GM11168 (cell line): Measurements from ENCODE around the gene GOLGA6L26.
"Not testable (repeated sequence)": the region's sequence is repeated elsewhere in the genome, so short reads cannot be mapped to it uniquely, and the experiment has no call there.

Experiments used
- in situ Hi-C: fragments of 300-500 bp; cut with MboI; formaldehyde crosslinking; loops from one replicate; pipeline ENCODE4 v1.12.0; 2022; ENCODE audit warnings: low sequenced_read_pairs; ENCODE audit not compliant: unreplicated experiment

Gene GOLGA6L26, protein sequence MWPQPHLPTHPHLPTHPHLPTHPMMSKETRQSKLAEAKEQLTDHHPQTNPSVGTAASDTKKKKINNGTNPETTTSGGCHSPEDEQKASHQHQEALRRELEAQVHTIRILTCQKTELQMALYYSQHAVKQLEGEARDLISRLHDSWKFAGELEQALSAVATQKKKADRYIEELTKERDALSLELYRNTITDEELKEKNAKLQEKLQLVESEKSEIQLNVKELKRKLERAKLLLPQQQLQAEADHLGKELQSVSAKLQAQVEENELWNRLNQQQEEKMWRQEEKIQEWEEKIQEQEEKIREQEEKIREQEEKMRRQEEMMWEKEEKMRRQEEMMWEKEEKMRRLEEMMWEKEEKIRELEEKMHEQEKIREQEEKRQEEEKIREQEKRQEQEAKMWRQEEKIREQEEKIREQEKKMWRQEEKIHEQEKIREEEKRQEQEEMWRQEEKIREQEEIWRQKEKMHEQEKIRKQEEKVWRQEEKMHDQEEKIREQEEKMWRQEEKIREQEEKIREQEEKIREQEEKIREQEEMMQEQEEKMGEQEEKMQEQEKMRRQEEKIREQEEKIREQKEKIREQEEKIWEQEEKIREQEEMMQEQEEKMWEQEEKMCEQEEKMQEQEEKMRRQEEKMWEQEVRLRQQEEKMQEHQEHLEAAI

DNA sequence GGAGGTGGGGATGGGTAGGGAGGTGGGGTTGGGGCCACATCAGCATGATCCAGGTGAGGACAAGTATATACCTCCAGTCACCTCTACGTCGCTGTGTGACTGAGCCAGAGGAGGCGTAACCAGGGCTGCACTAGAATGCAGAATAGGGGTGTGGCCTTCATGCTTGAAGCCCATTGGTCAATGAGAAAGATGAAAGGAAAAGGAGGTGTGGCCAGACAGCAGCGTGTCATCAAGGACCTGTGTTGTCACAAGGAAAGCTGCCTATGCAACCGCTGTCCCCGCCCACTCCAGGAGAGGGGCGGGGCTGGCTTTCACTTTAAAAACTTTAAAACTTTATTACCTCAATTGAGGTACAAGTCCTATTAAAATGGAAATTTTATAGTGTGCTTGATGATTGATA, at the start of gene GOLGA6L26:
TSS of gene GOLGA6L26 (minus strand) at position 101 of the 400 bp plus-strand sequence. CDS start at position 40, 61 bp downstream.
- in situ Hi-C loops, result loop anchor here (25.0 kb wide), 1 partner anchor 222 kb away; no protein-coding TSS in a partner anchor

GRCh38 chr15:23381192-23381591, 47.2 kb upstream of the GOLGA6L26 start:
- in situ Hi-C loops, result not testable (repeated sequence)

DNA sequence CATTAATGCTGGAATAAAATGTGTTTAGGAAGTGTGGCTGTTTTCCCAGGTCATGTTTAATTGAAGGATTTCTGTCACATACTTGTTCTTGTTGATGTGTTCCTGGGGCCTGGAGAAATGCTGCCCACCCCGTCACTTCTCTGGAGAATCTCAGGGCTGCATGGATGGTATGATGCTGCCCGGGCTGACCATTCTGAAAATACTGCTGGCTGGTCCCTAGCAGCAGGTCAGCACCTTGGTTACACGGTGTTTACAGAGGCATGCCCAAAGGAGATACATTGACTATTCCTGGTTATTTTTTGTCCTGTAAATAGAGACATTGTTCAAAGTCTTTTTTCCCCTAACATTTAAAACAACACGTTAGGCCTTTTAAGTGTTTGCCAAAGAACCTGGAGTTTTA, 46.7 kb upstream of the GOLGA6L26 start:
- in situ Hi-C loops, result not testable (repeated sequence)

- in situ Hi-C loops, result not testable (repeated sequence)
These were observed 45.0 kb upstream of the GOLGA6L26 start for GRCh38 chr15:23378946-23379345.

- in situ Hi-C loops, result not testable (repeated sequence)
These were observed 40.2 kb upstream of the GOLGA6L26 start for GRCh38 chr15:23374226-23374625.

DNA sequence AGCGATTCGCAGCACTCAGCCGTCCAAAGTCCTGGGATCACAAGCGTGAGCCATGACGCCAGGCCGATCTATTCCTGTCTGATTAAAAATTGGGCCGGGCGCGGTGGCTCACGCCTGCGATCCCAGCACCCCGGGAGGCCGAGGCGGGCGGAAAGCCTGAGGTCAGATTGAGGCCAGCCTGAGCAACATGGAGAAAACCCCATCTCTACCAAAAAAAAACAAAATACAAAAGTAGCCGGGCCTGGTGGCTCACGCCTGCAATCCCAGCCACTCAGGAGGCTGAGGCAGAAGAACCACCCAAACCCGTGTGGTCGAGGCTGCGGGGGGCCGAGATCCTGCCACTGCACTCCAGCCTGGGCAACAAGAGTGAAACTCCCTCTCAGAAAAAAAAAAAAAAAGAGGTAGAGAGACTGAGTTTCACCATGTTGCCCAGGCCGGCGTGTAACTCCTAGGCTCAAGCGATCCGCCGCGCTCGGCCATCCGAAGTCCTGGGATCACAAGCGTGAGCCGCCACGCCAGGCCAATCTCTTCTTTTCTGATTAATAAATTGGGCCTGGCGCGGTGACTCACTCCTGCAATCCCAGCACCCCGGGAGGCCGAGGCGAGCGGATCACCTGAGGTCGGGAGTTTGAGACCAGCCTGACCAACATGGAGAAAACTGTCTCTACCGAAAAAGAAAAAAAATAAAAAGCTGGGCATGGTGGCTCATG, 39.0 kb upstream of the GOLGA6L26 start:
- in situ Hi-C loops, result not testable (repeated sequence)

- in situ Hi-C loops, result no loop called here
These were observed 38.3 kb upstream of the GOLGA6L26 start for GRCh38 chr15:23372284-23372683.

- in situ Hi-C loops, result not testable (repeated sequence)
These were observed 37.9 kb upstream of the GOLGA6L26 start for GRCh38 chr15:23371868-23372267.

DNA sequence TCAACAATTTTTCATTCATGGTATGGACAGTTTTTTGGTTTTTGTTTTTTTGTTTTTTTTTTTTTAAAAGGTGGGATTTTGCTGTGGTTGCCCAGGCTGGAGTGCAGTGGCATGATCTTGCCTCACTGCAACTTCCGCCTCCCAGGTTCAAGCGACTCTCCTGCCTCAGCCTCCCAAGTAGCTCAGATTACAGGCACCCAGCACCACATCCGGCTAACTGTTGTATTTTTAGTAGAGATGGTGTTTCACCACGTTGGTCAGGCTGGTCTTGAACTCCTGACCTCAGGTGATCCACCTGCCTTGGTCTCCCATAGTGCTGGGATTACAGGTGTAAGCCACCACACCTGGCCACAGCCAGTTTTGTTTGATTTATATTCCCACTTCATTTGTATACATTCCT, 37.1 kb upstream of the GOLGA6L26 start:
- in situ Hi-C loops, result not testable (repeated sequence)

- in situ Hi-C loops, result no loop called here
These were observed 36.6 kb upstream of the GOLGA6L26 start for GRCh38 chr15:23370578-23370977.

GRCh38 chr15:23364261-23364660, 30.3 kb upstream of the GOLGA6L26 start:
- in situ Hi-C loops, result not testable (repeated sequence)

DNA sequence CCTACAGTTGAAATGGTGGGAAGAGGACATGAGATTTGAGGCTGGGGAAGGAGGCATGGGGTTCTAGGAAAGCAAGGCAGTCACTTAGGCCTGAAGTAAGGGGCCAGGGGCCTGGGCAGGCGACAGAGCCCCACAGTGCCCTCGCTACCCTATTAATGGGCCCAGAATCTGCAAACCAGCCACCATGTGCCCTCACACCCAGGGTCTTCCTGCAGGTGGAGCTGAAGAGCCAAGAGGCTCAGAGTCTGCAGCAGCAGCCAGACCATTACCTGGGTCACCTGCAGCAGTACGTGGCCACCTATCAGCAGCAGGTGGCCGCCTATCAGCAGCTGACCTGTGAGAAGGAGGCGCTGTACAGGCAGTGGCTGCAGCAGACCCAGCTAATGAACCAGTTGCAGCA, 28.6 kb upstream of the GOLGA6L26 start:
- in situ Hi-C loops, result not testable (repeated sequence)

- in situ Hi-C loops, result not testable (repeated sequence)
These were observed 20.5 kb upstream of the GOLGA6L26 start, which contains the start of gene GOLGA8S for GRCh38 chr15:23354448-23354847. GOLGA8S (plus strand) TSS chr15:23354748; CDS start chr15:23354810, 62 bp downstream.

- in situ Hi-C loops, result not testable (repeated sequence)
These were observed 22.8 kb downstream of the GOLGA6L26 start for GRCh38 chr15:23311233-23311632.

DNA sequence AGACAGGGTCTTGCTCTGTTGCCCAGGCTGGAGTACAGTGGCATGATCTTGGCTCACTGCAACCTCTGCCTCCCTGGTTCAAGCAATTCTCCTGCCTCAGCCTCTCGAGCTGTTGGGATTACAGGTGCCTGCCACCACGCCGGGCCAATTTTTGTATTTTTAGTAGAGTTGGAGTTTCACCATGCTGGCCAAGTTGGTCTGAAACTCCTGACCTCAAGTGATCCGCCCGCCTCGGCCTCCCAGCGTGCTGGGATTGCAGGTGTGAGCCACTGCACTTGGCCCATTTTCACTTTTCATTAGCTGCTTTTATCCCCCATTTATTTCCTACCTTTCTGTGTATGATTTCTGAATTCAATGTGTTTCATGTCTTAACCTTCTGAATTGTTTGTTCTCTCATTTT, 28.1 kb downstream of the GOLGA6L26 start:
- in situ Hi-C loops, result not testable (repeated sequence)

DNA sequence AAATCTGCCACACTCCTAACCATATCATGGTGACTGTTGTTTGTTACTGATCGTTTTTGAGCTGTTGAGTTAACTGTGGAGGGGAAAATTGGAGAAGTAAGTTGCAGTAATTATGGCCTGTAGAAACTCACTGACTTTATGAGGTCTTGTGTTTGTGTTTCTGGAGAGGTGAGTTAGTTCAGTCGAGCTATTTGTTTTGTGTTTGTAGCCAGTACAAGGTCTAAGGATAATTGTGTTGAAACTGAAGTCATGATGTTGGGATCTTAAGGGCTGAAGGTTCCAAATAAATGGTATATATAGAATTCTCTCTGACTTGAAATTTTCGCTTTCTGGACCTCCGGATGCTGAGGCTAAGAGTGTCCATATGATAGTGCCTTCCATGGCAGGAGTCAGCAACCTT, 29.2 kb downstream of the GOLGA6L26 start:
- in situ Hi-C loops, result not testable (repeated sequence)

DNA sequence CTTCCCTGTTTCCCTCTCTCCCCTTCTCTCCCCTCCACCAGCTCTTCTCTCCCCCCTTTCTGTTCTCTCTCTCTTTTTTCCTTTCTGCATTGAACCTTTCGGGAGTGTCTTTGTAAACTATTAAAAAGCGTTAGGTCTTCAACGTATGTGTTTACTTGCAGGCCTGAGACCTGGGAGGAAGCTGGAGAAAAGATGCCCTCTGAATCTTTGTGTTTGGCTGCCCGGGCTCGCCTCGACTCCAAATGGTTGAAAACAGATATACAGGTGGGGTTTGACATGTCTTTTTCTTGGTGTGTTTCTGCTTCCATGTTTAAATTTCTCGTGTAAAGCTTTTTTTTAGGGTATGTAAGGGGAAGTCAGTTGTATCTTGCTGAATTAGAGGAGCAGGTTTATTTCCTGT, 29.7 kb downstream of the GOLGA6L26 start:
- in situ Hi-C loops, result not testable (repeated sequence)

GRCh38 chr15:23303654-23304053, 30.3 kb downstream of the GOLGA6L26 start:
- in situ Hi-C loops, result not testable (repeated sequence)

DNA sequence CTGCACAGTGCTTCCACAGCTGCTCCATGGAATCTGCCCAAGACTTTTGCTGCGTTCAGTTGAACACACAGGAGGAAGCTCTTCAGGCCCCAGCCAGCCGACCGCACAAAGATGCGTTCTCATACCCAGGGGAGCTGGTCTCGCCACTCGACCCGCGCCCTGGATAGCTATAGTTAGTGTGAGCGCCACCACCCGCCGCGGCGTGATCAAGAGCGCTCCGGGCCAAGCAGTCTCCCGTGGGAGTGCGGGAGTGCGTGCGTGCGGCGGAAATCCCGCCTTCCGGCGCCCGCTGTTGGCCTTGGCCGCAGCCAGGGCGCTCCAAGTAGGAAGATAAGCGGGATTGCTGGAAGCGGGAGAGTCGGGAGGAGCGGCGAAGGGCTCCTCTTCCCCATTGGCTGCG, 30.8 kb downstream of the GOLGA6L26 start:
- in situ Hi-C loops, result not testable (repeated sequence)
